HCT116 (cell line): ENCODE measurements around the gene RHBDD1. TPM values are rescaled to one million over a fixed set of nuclear protein-coding genes. Genes with fewer than 3 reads are reported as not detected.

Source experiments
- ATAC-seq: fragments of 200-7000 bp; cut with Tn5 transposase; 2 replicates; pipeline ENCODE4 v1.9.1; 2020; ENCODE audit warnings: mild to moderate bottlenecking, moderate library complexity
- BruUV-seq: library from RNA; stranded (reverse); fragments of 400-500 nt; replicated peaks from 2 replicates; lab custom pipeline; 2021; lab: Mats Ljungman, UMichigan
- CTCF ChIA-PET: fragments of 300-600 bp; sonication (Branson Sonifier 250); formaldehyde crosslinking; loops from one replicate; lab custom pipeline; 2021; ENCODE audit warnings: antibody characterized with exemption; lab: Charles Lee
- POLR2A ChIA-PET: fragments of 300-600, 350-600 bp; sonication (Branson Sonifier 250); formaldehyde crosslinking; loops from one replicate; lab custom pipeline; 2021; ENCODE audit warnings: antibody characterized with exemption; lab: Charles Lee
- RAD21 ChIA-PET, 2 experiments: fragments of 300-600 bp; sonication (Branson Sonifier 250); formaldehyde crosslinking; loops; one replicate each; lab custom pipeline; 2023; ENCODE audit warnings: low total read pairs in 2 of 2; ENCODE audit not compliant: uncharacterized antibody in 2 of 2, unreplicated experiment in 2 of 2, low non-redundant PET in 1 of 2; lab: Charles Lee
- DNase-seq: peaks from one replicate; pipeline ENCODE4 v3.0.0-alpha.2; 2010; ENCODE audit warnings: low read depth, low spot score
- H2AFZ ChIP-seq: fragments of 200-600 bp; shearing (Covaris generic), sonication (generic); 2 replicates; pipeline ENCODE4 v1.6.1; 2017; ENCODE audit warnings: low read depth, mixed run types, mixed read lengths, antibody characterized with exemption, low read length; ENCODE audit not compliant: poor library complexity, severe bottlenecking
- H3K27ac ChIP-seq: 2 replicates; pipeline ENCODE4 v1.5.1; 2012; ENCODE audit warnings: low read depth, low read length
- H3K27me3 ChIP-seq: fragments of 200-600 bp; sonication (generic); 2 replicates; pipeline ENCODE4 v1.6.1; 2016; ENCODE audit warnings: mixed run types, low read length, mixed read lengths; ENCODE audit not compliant: insufficient read depth
- H3K36me3 ChIP-seq, 2 experiments: fragments of 200-500 bp in 1 of 2; fragments of 200-600 bp in 1 of 2; sonication (Bioruptor generic) in 1 of 2; sonication (generic) in 1 of 2; 2 replicates each; pipeline versions ENCODE4 v1.5.1 to v1.6.1; 2014 to 2016; ENCODE audit warnings: low read length in 2 of 2, inconsistent platforms in 1 of 2, mixed read lengths in 1 of 2, mixed run types in 1 of 2; ENCODE audit not compliant: insufficient read depth in 2 of 2, control insufficient read depth in 1 of 2
- H3K4me1 ChIP-seq, 2 experiments: fragments of 200-600 bp in 1 of 2; sonication (generic) in 1 of 2; 2 replicates each; pipeline versions ENCODE4 v1.5.1 to v1.6.1; 2012 to 2017; ENCODE audit warnings: low read length in 2 of 2, inconsistent platforms in 1 of 2, mild to moderate bottlenecking in 1 of 2, mixed read lengths in 1 of 2, mixed run types in 1 of 2, moderate library complexity in 1 of 2; ENCODE audit not compliant: insufficient read depth in 2 of 2, control insufficient read depth in 1 of 2
- H3K4me2 ChIP-seq: fragments of 200-600 bp; sonication (generic); 2 replicates; pipeline ENCODE4 v1.6.1; 2017; ENCODE audit warnings: mixed run types, low read length, mixed read lengths
- H3K4me3 ChIP-seq, 2 experiments: fragments of 200-600 bp in 1 of 2; sonication (generic) in 1 of 2; replicated peaks in 1 of 2; 2 replicates each; pipeline ENCODE4 v1.5.1; 2011 to 2016; ENCODE audit warnings: low read length in 2 of 2, control low read depth in 1 of 2, low read depth in 1 of 2, mild to moderate bottlenecking in 1 of 2, mixed read lengths in 1 of 2, mixed run types in 1 of 2
- H3K79me2 ChIP-seq: fragments of 200-600 bp; sonication (generic); 2 replicates; pipeline ENCODE4 v1.6.1; 2017; ENCODE audit warnings: mild to moderate bottlenecking, mixed run types, low read length, moderate library complexity, mixed read lengths; ENCODE audit not compliant: insufficient read depth
- H3K9ac ChIP-seq: fragments of 200-600 bp; sonication (generic); 2 replicates; pipeline ENCODE4 v1.6.1; 2016; ENCODE audit warnings: low read length, mixed read lengths
- H3K9me2 ChIP-seq: fragments of 200-600 bp; sonication (generic), shearing (Covaris generic); 2 replicates; pipeline ENCODE4 v1.6.1; 2017; ENCODE audit warnings: mixed run types, mild to moderate bottlenecking, moderate library complexity; ENCODE audit not compliant: insufficient read depth
- H3K9me3 ChIP-seq, 2 experiments: fragments of 200-500 bp in 1 of 2; fragments of 200-600 bp in 1 of 2; sonication (Bioruptor generic) in 1 of 2; sonication (generic) in 1 of 2; 2 replicates each; pipeline ENCODE4 v1.6.1; 2014 to 2017; ENCODE audit warnings: low read length in 2 of 2, mixed read lengths in 2 of 2, inconsistent platforms in 1 of 2, low read depth in 1 of 2, mild to moderate bottlenecking in 1 of 2, mixed run types in 1 of 2, moderate library complexity in 1 of 2; ENCODE audit not compliant: control insufficient read depth in 1 of 2, insufficient read depth in 1 of 2
- H4K20me1 ChIP-seq: fragments of 200-600 bp; sonication (generic), shearing (Covaris generic); 2 replicates; pipeline ENCODE4 v1.6.1; 2017; ENCODE audit warnings: mixed run types, mild to moderate bottlenecking, moderate library complexity; ENCODE audit not compliant: insufficient read depth
- CBX3 ChIP-seq: IDR thresholded peaks from 2 replicates; pipeline ENCODE4 v1.6.1; 2012; ENCODE audit warnings: low read depth
- EGR1 ChIP-seq: IDR thresholded peaks from 2 replicates; pipeline ENCODE4 v1.6.1; 2012; ENCODE audit warnings: low read depth
- ELF1 ChIP-seq: IDR thresholded peaks from 2 replicates; pipeline ENCODE4 v1.6.1; 2012; ENCODE audit warnings: low read depth, borderline replicate concordance
- EZH2 ChIP-seq: fragments of 200-600 bp; sonication (generic); IDR thresholded peaks from 2 replicates; pipeline ENCODE4 v1.6.1; 2017; ENCODE audit warnings: antibody characterized with exemption, mixed run types
- EZH2phosphoT487 ChIP-seq: fragments of 200-600 bp; IDR thresholded peaks from 2 replicates; pipeline ENCODE4 v1.6.1; 2018; ENCODE audit warnings: antibody characterized with exemption, borderline replicate concordance
- FOSL1 ChIP-seq: IDR thresholded peaks from 2 replicates; pipeline ENCODE4 v1.6.1; 2012; ENCODE audit warnings: low read depth
- POLR2A ChIP-seq: IDR thresholded peaks from 2 replicates; pipeline ENCODE4 v1.7.0; 2011; ENCODE audit warnings: borderline replicate concordance; ENCODE audit not compliant: insufficient read depth, insufficient read length; ENCODE audit errors: extremely low read depth
- RAD21 ChIP-seq: IDR thresholded peaks from 2 replicates; pipeline ENCODE4 v1.6.1; 2012; ENCODE audit warnings: low read depth, mild to moderate bottlenecking
- SP1 ChIP-seq: IDR thresholded peaks from 2 replicates; pipeline ENCODE4 v1.6.1; 2012; ENCODE audit warnings: low read depth
- SRF ChIP-seq: IDR thresholded peaks from 2 replicates; pipeline ENCODE4 v1.6.1; 2012; ENCODE audit warnings: low read depth
- TCF7L2 ChIP-seq: IDR thresholded peaks from 2 replicates; pipeline ENCODE4 v1.7.0; 2011; ENCODE audit warnings: borderline replicate concordance, inconsistent platforms; ENCODE audit not compliant: insufficient read depth, insufficient read length; ENCODE audit errors: extremely low read depth
- YY1 ChIP-seq: IDR thresholded peaks from 2 replicates; pipeline ENCODE4 v1.6.1; 2011; ENCODE audit warnings: low read length, low read depth, moderate library complexity, mild to moderate bottlenecking; ENCODE audit not compliant: insufficient replicate concordance; ENCODE audit errors: extremely low read depth
- ZNF274 ChIP-seq: fragments of 200-500 bp; sonication (Bioruptor generic); IDR thresholded peaks from 2 replicates; pipeline ENCODE4 v1.6.1; 2014; ENCODE audit warnings: mild to moderate bottlenecking, low read depth, low read length, inconsistent platforms
- intact Hi-C: fragments of 100-400 bp; cut with micrococcal nuclease; formaldehyde crosslinking; loops from 2 replicates; pipeline ENCODE4 v1.10.0; 2022
- total RNA-seq: library from RNA; stranded (reverse); gene quantifications from one replicate; pipeline ENCODE4 v1.2.1, GENCODE V29; 2021; ENCODE audit not compliant: unreplicated experiment
- TF ChIP-seq, protein P1 (sequence below): IDR thresholded peaks from 2 replicates; pipeline ENCODE4 v1.6.1; 2011; ENCODE audit warnings: mild to moderate bottlenecking, low read length, moderate library complexity; ENCODE audit not compliant: insufficient replicate concordance; ENCODE audit errors: extremely low read depth
- TF ChIP-seq, protein P2 (sequence below): IDR thresholded peaks from 2 replicates; pipeline ENCODE4 v1.6.1; 2012; ENCODE audit warnings: low read depth
- TF ChIP-seq, protein P3 (sequence below), 3 experiments: fragments of 200-600 bp in 1 of 3; sonication (generic) in 1 of 3; IDR thresholded peaks in 2 of 3; conservative IDR thresholded peaks in 1 of 3; 2 replicates each; pipeline ENCODE4 v1.5.1; 2012 to 2017; ENCODE audit warnings: low read depth in 2 of 3, low read length in 2 of 3, antibody characterized with exemption in 1 of 3, borderline replicate concordance in 1 of 3, control low read depth in 1 of 3, mild to moderate bottlenecking in 1 of 3, mixed read lengths in 1 of 3, mixed run types in 1 of 3, moderate library complexity in 1 of 3; ENCODE audit not compliant: insufficient read depth in 1 of 3

RHBDD1 gene
- total RNA-seq, 1 experiment from 2014 or later, result 73.8 TPM

DNA sequence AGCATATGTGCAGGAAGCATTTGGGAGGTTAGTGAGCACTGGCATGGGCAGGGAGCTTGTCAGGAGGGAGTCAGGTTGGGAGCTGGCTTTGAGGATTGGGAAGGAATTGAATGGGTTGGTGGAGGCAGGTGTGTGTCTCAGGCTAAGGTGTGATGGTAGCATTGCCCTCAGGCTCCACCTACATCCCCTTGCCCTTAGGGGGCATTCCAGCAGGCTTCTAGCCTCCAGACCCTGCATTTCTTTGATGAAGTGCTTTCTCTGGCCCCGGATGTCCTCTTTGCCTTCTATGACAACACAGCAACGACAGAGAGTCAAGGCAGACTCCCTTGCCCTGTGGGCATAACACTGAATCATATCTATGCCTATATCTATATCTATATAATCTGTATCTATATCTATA is 13.5 kb downstream of the RHBDD1 start (continued):
- TF ChIP-seq EGR1, result no peak
- no peak for TF ChIP-seq YY1
- TF ChIP-seq, protein P1, sequence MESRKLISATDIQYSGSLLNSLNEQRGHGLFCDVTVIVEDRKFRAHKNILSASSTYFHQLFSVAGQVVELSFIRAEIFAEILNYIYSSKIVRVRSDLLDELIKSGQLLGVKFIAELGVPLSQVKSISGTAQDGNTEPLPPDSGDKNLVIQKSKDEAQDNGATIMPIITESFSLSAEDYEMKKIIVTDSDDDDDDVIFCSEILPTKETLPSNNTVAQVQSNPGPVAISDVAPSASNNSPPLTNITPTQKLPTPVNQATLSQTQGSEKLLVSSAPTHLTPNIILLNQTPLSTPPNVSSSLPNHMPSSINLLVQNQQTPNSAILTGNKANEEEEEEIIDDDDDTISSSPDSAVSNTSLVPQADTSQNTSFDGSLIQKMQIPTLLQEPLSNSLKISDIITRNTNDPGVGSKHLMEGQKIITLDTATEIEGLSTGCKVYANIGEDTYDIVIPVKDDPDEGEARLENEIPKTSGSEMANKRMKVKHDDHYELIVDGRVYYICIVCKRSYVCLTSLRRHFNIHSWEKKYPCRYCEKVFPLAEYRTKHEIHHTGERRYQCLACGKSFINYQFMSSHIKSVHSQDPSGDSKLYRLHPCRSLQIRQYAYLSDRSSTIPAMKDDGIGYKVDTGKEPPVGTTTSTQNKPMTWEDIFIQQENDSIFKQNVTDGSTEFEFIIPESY, result no peak
- no peak for TF ChIP-seq FOSL1
- TF ChIP-seq ELF1, result no peak
- no peak for TF ChIP-seq RAD21
- no peak for TF ChIP-seq CBX3

GRCh38 chr2:226850024-226850423 is 14.2 kb downstream of the RHBDD1 start:
- no TSS peak for BruUV-seq
- TF ChIP-seq, protein P1, result no peak
- TF ChIP-seq EGR1 (no peak), SP1 (no peak), ELF1 (no peak), POLR2A (no peak), ZNF274 (no peak), FOSL1 (no peak), EZH2phosphoT487 (no peak), SRF (no peak), TCF7L2 (no peak), EZH2 (no peak)
- TF ChIP-seq, protein P2, sequence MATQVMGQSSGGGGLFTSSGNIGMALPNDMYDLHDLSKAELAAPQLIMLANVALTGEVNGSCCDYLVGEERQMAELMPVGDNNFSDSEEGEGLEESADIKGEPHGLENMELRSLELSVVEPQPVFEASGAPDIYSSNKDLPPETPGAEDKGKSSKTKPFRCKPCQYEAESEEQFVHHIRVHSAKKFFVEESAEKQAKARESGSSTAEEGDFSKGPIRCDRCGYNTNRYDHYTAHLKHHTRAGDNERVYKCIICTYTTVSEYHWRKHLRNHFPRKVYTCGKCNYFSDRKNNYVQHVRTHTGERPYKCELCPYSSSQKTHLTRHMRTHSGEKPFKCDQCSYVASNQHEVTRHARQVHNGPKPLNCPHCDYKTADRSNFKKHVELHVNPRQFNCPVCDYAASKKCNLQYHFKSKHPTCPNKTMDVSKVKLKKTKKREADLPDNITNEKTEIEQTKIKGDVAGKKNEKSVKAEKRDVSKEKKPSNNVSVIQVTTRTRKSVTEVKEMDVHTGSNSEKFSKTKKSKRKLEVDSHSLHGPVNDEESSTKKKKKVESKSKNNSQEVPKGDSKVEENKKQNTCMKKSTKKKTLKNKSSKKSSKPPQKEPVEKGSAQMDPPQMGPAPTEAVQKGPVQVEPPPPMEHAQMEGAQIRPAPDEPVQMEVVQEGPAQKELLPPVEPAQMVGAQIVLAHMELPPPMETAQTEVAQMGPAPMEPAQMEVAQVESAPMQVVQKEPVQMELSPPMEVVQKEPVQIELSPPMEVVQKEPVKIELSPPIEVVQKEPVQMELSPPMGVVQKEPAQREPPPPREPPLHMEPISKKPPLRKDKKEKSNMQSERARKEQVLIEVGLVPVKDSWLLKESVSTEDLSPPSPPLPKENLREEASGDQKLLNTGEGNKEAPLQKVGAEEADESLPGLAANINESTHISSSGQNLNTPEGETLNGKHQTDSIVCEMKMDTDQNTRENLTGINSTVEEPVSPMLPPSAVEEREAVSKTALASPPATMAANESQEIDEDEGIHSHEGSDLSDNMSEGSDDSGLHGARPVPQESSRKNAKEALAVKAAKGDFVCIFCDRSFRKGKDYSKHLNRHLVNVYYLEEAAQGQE, result no peak
- TF ChIP-seq, protein P3, sequence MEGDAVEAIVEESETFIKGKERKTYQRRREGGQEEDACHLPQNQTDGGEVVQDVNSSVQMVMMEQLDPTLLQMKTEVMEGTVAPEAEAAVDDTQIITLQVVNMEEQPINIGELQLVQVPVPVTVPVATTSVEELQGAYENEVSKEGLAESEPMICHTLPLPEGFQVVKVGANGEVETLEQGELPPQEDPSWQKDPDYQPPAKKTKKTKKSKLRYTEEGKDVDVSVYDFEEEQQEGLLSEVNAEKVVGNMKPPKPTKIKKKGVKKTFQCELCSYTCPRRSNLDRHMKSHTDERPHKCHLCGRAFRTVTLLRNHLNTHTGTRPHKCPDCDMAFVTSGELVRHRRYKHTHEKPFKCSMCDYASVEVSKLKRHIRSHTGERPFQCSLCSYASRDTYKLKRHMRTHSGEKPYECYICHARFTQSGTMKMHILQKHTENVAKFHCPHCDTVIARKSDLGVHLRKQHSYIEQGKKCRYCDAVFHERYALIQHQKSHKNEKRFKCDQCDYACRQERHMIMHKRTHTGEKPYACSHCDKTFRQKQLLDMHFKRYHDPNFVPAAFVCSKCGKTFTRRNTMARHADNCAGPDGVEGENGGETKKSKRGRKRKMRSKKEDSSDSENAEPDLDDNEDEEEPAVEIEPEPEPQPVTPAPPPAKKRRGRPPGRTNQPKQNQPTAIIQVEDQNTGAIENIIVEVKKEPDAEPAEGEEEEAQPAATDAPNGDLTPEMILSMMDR (IDR thresholded peaks at IDR 0.05 in 2 of 3, conservative IDR thresholded peaks at IDR 0.05 in 1 of 3; ENCODE audit: borderline replicate concordance in 1 of 3, insufficient read depth in 1 of 3, low read depth in 2 of 3, low read length in 2 of 3), result no peak

More at GRCh38 chr2:226850024-226850423, 14.2 kb downstream of the RHBDD1 start:
- Histone ChIP-seq H3K79me2 (peaks cover 50% of the 10 kb centered on the region), H3K9me3 (no peaks in the 10 kb centered on the region), H2AFZ (no peak overlapping the region), H3K4me1 (no peaks in the 10 kb centered on the region), H3K4me2 (no peak overlapping the region), H3K27me3 (no peaks in the 10 kb centered on the region), H3K4me3 (no peak overlapping the region), H3K27ac (no peak overlapping the region), H4K20me1 (no peaks in the 10 kb centered on the region), H3K36me3 (no peaks in the 10 kb centered on the region), H3K9ac (no peak overlapping the region), H3K9me2 (no peaks in the 10 kb centered on the region)
- no peak for DNase-seq
- POLR2A ChIA-PET, result no interaction called here
- intact Hi-C loops, result no loop called here
- CTCF ChIA-PET, result no interaction called here
- ATAC-seq, result no peak
- RAD21 ChIA-PET, result no interaction called here
